Measurements from ENCODE around the gene HSPA4. TPM values are rescaled to one million over a fixed set of nuclear protein-coding genes. Genes with fewer than 3 reads are reported as not detected.
A peak's percentile ranks its signal among the peaks of the same experiment; 100 is the strongest.

HSPA4 gene
- total and polyA plus RNA-seq, 2 experiments from 2014 or later = 340 to 343 TPM

- no peak for TF ChIP-seq ZNF462 (CRISPR knock-in tag; IDR thresholded peaks at IDR 0.05)
- no peak for TF ChIP-seq ZNF114 (CRISPR knock-in tag; IDR thresholded peaks at IDR 0.05)
- no peak for TF ChIP-seq REST (IDR thresholded peaks at IDR 0.05; ENCODE audit: unreplicated experiment)
These were observed 63.1 kb downstream of the HSPA4 start (continued) for GRCh38 chr5:133114933-133115310.

GRCh38 chr5:133116601-133117000, 64.8 kb downstream of the HSPA4 start:
- no peak for DNase-seq (ENCODE audit: low spot score)
- H3K4me3 Mint-ChIP-seq = no peak overlapping the region

More at GRCh38 chr5:133116601-133117000, 64.8 kb downstream of the HSPA4 start:
- H3K79me2 ChIP-seq (replicated peaks; ENCODE audit: insufficient read depth) = no peaks in the 10 kb centered on the region
- no peaks in the 10 kb centered on the region for H3F3A ChIP-seq (replicated peaks; ENCODE audit: low read depth)
- H3K27me3 ChIP-seq (ENCODE audit: insufficient read depth) = no peaks in the 10 kb centered on the region
- H3K9me2 ChIP-seq (ENCODE audit: insufficient read depth) = no peaks in the 10 kb centered on the region
- Mint-ChIP-seq H3K9me3 (no peaks in the 10 kb centered on the region), H3K36me3 (ENCODE audit: low read depth) (no peaks in the 10 kb centered on the region), H3K4me1 (no peaks in the 10 kb centered on the region; the same call in 1 of the 3 replicates), H3K27ac (no peak overlapping the region), H3K27me3 (ENCODE audit: insufficient read depth, low read depth, poor library complexity) (peaks cover 4% of the 10 kb centered on the region)
- no peaks in the 10 kb centered on the region for H3K4me1 ChIP-seq (ENCODE audit: insufficient read depth)
- TF ChIP-seq CREB1 (CRISPR knock-in tag; IDR thresholded peaks at IDR 0.05; ENCODE audit: low read depth) = no peak
- H3K36me3 ChIP-seq (ENCODE audit: insufficient read depth) = no peaks in the 10 kb centered on the region
- peak overlapping the region; percentile 63; the same call in 1 of the 2 replicates for H2AFZ ChIP-seq
- no peak overlapping the region for H3K4me2 ChIP-seq
- ATAC-seq = peak; percentile 61
- no peaks in the 10 kb centered on the region for H4K20me1 ChIP-seq (replicated peaks; ENCODE audit: insufficient read depth)
- no peak overlapping the region for H3K27ac ChIP-seq (ENCODE audit: low read depth)
- H3K4me3 ChIP-seq = no peak overlapping the region
